Measurements from ENCODE around the gene NFKBIA.
"Not testable (repeated sequence)": the region's sequence is repeated elsewhere in the genome, so short reads cannot be mapped to it uniquely, and the experiment has no call there.

Gene NFKBIA

GRCh38 chr14:35390577-35391387 is 13.8 kb downstream of the NFKBIA start:
- DNase-seq (ENCODE audit: low read depth, low spot score): no peak

GRCh38 chr14:35389315-35389667 is 15.3 kb downstream of the NFKBIA start:
- DNase-seq (ENCODE audit: low read depth, low spot score): no peak

GRCh38 chr14:35388656-35389314 is 15.8 kb downstream of the NFKBIA start:
- no peak for DNase-seq (ENCODE audit: low read depth, low spot score)

GRCh38 chr14:35387713-35388579 is 16.6 kb downstream of the NFKBIA start:
- DNase-seq (ENCODE audit: low read depth, low spot score): no peak

- no peak for DNase-seq (ENCODE audit: low read depth, low spot score)
These were observed 17.3 kb downstream of the NFKBIA start for GRCh38 chr14:35387219-35387618.

- DNase-seq (ENCODE audit: low read depth, low spot score): no peak
These were observed 17.9 kb downstream of the NFKBIA start for GRCh38 chr14:35386673-35387125.

GRCh38 chr14:35385042-35385839 is 19.3 kb downstream of the NFKBIA start:
- peak; percentile 80 for DNase-seq (ENCODE audit: low read depth, low spot score)

GRCh38 chr14:35384455-35385041 is 20.0 kb downstream of the NFKBIA start:
- DNase-seq (ENCODE audit: low read depth, low spot score): peak; percentile 91

- DNase-seq (ENCODE audit: low read depth, low spot score): no peak
These were observed 20.7 kb downstream of the NFKBIA start for GRCh38 chr14:35383569-35384454.

- DNase-seq (ENCODE audit: low read depth, low spot score): no peak
These were observed 23.8 kb downstream of the NFKBIA start for GRCh38 chr14:35380794-35381193.

- DNase-seq (ENCODE audit: low read depth, low spot score): not testable (repeated sequence)
These were observed 25.2 kb downstream of the NFKBIA start for GRCh38 chr14:35379234-35379933.

- no peak for DNase-seq (ENCODE audit: low read depth, low spot score)
These were observed 25.9 kb downstream of the NFKBIA start for GRCh38 chr14:35378425-35379233.

GRCh38 chr14:35375558-35376025 is 29.0 kb downstream of the NFKBIA start:
- no peak for DNase-seq (ENCODE audit: low read depth, low spot score)

- no peak for DNase-seq (ENCODE audit: low read depth, low spot score)
These were observed 30.3 kb downstream of the NFKBIA start for GRCh38 chr14:35374263-35374712.

- DNase-seq (ENCODE audit: low read depth, low spot score): not testable (repeated sequence)
These were observed 31.3 kb downstream of the NFKBIA start for GRCh38 chr14:35373208-35373607.

GRCh38 chr14:35370969-35371368 is 33.6 kb downstream of the NFKBIA start:
- no peak for DNase-seq (ENCODE audit: low read depth, low spot score)

GRCh38 chr14:35369701-35370191 is 34.8 kb downstream of the NFKBIA start:
- DNase-seq (ENCODE audit: low read depth, low spot score): no peak

Measured in smooth muscle cell of the brain vasculature (primary cell).